WTC11 (cell line): ENCODE data around the gene ABCB10. TPM values are rescaled to one million over a fixed set of nuclear protein-coding genes. Genes with fewer than 3 reads are reported as not detected.

Experiments used
- ATAC-seq: fragments of 200-7000 bp; cut with Tn5 transposase; 2 replicates; pipeline ENCODE4 v1.10.0; 2021; ENCODE audit warnings: mild to moderate bottlenecking, moderate library complexity
- CTCF ChIA-PET: fragments of 300-600 bp; sonication (Branson Sonifier 250); formaldehyde crosslinking; loops from one replicate; lab custom pipeline; 2021; ENCODE audit warnings: antibody characterized with exemption; lab: Charles Lee
- POLR2A ChIA-PET: fragments of 350-600 bp; sonication (Branson Sonifier 250); formaldehyde crosslinking; loops from one replicate; lab custom pipeline; 2021; ENCODE audit warnings: antibody characterized with exemption; lab: Charles Lee
- DNase-seq: peaks from one replicate; pipeline ENCODE4 v3.0.0; 2021; ENCODE audit warnings: low spot score
- H3K27ac Mint-ChIP-seq: 2 replicates; pipeline ENCODE4 v1.8.0; 2021; ENCODE audit warnings: mixed read lengths
- H3K27me3 Mint-ChIP-seq: 2 replicates; pipeline ENCODE4 v1.8.0; 2021; ENCODE audit warnings: low read depth, mild to moderate bottlenecking, moderate library complexity, mixed read lengths
- H3K36me3 Mint-ChIP-seq: 2 replicates; pipeline ENCODE4 v1.8.0; 2021; ENCODE audit warnings: mixed read lengths
- H3K4me1 Mint-ChIP-seq: 2 replicates; pipeline ENCODE4 v1.8.0; 2022; ENCODE audit warnings: mixed read lengths
- H3K4me3 Mint-ChIP-seq: 2 replicates; pipeline ENCODE4 v1.8.0; 2021; ENCODE audit warnings: mild to moderate bottlenecking, moderate library complexity, mixed read lengths
- H3K9me3 Mint-ChIP-seq: 2 replicates; pipeline ENCODE4 v1.8.0; 2021; ENCODE audit warnings: mixed read lengths
- AFF4 ChIP-seq: sonication (generic); formaldehyde crosslinking; IDR thresholded peaks from 2 replicates; pipeline ENCODE4 v1.8.1; 2023; ENCODE audit warnings: mild to moderate bottlenecking, missing genetic modification reagents, borderline replicate concordance
- ATF1 ChIP-seq: sonication (generic); formaldehyde crosslinking; IDR thresholded peaks from 2 replicates; pipeline ENCODE4 v1.8.1; 2023; ENCODE audit warnings: mild to moderate bottlenecking, moderate library complexity, missing genetic modification reagents
- ATF3 ChIP-seq: sonication (generic); formaldehyde crosslinking; conservative IDR thresholded peaks from 2 replicates; pipeline ENCODE4 v1.8.1; 2022; ENCODE audit warnings: mild to moderate bottlenecking, missing genetic modification reagents
- ESRRA ChIP-seq: sonication (generic); formaldehyde crosslinking; IDR thresholded peaks from 2 replicates; pipeline ENCODE4 v1.8.1; 2022; ENCODE audit warnings: mild to moderate bottlenecking, missing genetic modification reagents, borderline replicate concordance
- GRHL2 ChIP-seq: fragments of 250-450 bp; sonication (Bioruptor Pico); IDR thresholded peaks from 2 replicates; pipeline ENCODE4 v1.8.0; 2022; ENCODE audit warnings: mild to moderate bottlenecking, moderate library complexity; ENCODE audit not compliant: insufficient replicate concordance, severe bottlenecking
- HMGA2 ChIP-seq: fragments of 250-450 bp; sonication (Bioruptor Pico); IDR thresholded peaks from 2 replicates; pipeline ENCODE4 v1.4.0; 2021; ENCODE audit warnings: mild to moderate bottlenecking, moderate library complexity
- JAZF1 ChIP-seq: fragments of 250-450 bp; sonication (Bioruptor Pico); IDR thresholded peaks from 2 replicates; pipeline ENCODE4 v1.9.0; 2021; ENCODE audit warnings: moderate library complexity, mild to moderate bottlenecking, inconsistent platforms
- JUN ChIP-seq: sonication (generic); formaldehyde crosslinking; IDR thresholded peaks from 2 replicates; pipeline ENCODE4 v1.8.0; 2023; ENCODE audit warnings: mild to moderate bottlenecking, missing genetic modification reagents
- NFATC4 ChIP-seq: fragments of 250-450 bp; sonication (Bioruptor Pico); IDR thresholded peaks from 2 replicates; pipeline ENCODE4 v1.9.0; 2021; ENCODE audit warnings: mild to moderate bottlenecking
- SMAD4 ChIP-seq: sonication (generic); formaldehyde crosslinking; IDR thresholded peaks from 2 replicates; pipeline ENCODE4 v1.8.0; 2022; ENCODE audit warnings: mild to moderate bottlenecking, missing genetic modification reagents
- TCF7 ChIP-seq: sonication (generic); formaldehyde crosslinking; IDR thresholded peaks from 2 replicates; pipeline ENCODE4 v1.8.0; 2022; ENCODE audit warnings: mild to moderate bottlenecking, low read depth, missing genetic modification reagents, moderate library complexity
- TP53 ChIP-seq: sonication (generic); formaldehyde crosslinking; IDR thresholded peaks from 2 replicates; pipeline ENCODE4 v1.8.1; 2023; ENCODE audit warnings: mild to moderate bottlenecking, missing genetic modification reagents
- ZBTB21 ChIP-seq: sonication (generic); formaldehyde crosslinking; IDR thresholded peaks from 2 replicates; pipeline ENCODE4 v1.8.1; 2023; ENCODE audit warnings: mild to moderate bottlenecking, missing genetic modification reagents, borderline replicate concordance
- ZNF219 ChIP-seq: sonication (generic); formaldehyde crosslinking; IDR thresholded peaks from 2 replicates; pipeline ENCODE4 v1.8.0; 2023; ENCODE audit warnings: missing genetic modification reagents, mild to moderate bottlenecking, borderline replicate concordance
- ZNF396 ChIP-seq: fragments of 250-450 bp; sonication (Bioruptor Pico); IDR thresholded peaks from 2 replicates; pipeline ENCODE4 v1.8.0; 2021; ENCODE audit warnings: mild to moderate bottlenecking, moderate library complexity, borderline replicate concordance
- ZNF416 ChIP-seq: fragments of 250-450 bp; sonication (Bioruptor Pico); IDR thresholded peaks from 2 replicates; pipeline ENCODE4 v1.9.0; 2021; ENCODE audit warnings: mild to moderate bottlenecking, inconsistent platforms
- total RNA-seq: library from RNA; stranded (reverse); gene quantifications from 3 replicates; pipeline ENCODE4 v1.2.3, GENCODE V29; 2021
- TF ChIP-seq, protein P1 (sequence below): sonication (generic); formaldehyde crosslinking; IDR thresholded peaks from 2 replicates; pipeline ENCODE4 v1.8.1; 2023; ENCODE audit warnings: mild to moderate bottlenecking, missing genetic modification reagents
- TF ChIP-seq, protein P2 (sequence below): sonication (generic); formaldehyde crosslinking; IDR thresholded peaks from 2 replicates; pipeline ENCODE4 v1.8.0; 2023; ENCODE audit warnings: missing genetic modification reagents
- TF ChIP-seq, protein P3 (sequence below): sonication (generic); formaldehyde crosslinking; IDR thresholded peaks from 2 replicates; pipeline ENCODE4 v1.8.1; 2023; ENCODE audit warnings: mild to moderate bottlenecking, moderate library complexity, missing genetic modification reagents

Gene ABCB10
- total RNA-seq, 1 experiment from 2014 or later: 11.0 TPM

- ATAC-seq (no peak), DNase-seq (no peak)
- peaks cover 15% of the 10 kb centered on the region for H3K4me1 Mint-ChIP-seq
- no peak overlapping the region for H3K27ac Mint-ChIP-seq
- H3K27me3 Mint-ChIP-seq: no peaks in the 10 kb centered on the region; the same call in 1 of the 2 replicates
- POLR2A ChIA-PET: no interaction called here
- TF ChIP-seq JAZF1 (CRISPR knock-in tag) (no peak), JUN (CRISPR knock-in tag) (no peak), ZNF219 (CRISPR knock-in tag) (no peak), GRHL2 (CRISPR knock-in tag) (no peak), AFF4 (CRISPR knock-in tag) (no peak), ZBTB21 (CRISPR knock-in tag) (no peak), ATF1 (CRISPR knock-in tag) (no peak), ZNF396 (CRISPR knock-in tag) (no peak), ATF3 (no peak), NFATC4 (CRISPR knock-in tag) (no peak), HMGA2 (CRISPR knock-in tag) (no peak), ESRRA (CRISPR knock-in tag) (no peak), TP53 (no peak), TCF7 (CRISPR knock-in tag) (no peak), ZNF416 (CRISPR knock-in tag) (no peak), SMAD4 (no peak)
- TF ChIP-seq, protein P1, sequence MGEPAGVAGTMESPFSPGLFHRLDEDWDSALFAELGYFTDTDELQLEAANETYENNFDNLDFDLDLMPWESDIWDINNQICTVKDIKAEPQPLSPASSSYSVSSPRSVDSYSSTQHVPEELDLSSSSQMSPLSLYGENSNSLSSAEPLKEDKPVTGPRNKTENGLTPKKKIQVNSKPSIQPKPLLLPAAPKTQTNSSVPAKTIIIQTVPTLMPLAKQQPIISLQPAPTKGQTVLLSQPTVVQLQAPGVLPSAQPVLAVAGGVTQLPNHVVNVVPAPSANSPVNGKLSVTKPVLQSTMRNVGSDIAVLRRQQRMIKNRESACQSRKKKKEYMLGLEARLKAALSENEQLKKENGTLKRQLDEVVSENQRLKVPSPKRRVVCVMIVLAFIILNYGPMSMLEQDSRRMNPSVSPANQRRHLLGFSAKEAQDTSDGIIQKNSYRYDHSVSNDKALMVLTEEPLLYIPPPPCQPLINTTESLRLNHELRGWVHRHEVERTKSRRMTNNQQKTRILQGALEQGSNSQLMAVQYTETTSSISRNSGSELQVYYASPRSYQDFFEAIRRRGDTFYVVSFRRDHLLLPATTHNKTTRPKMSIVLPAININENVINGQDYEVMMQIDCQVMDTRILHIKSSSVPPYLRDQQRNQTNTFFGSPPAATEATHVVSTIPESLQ (CRISPR knock-in tag): no peak
- TF ChIP-seq, protein P2, sequence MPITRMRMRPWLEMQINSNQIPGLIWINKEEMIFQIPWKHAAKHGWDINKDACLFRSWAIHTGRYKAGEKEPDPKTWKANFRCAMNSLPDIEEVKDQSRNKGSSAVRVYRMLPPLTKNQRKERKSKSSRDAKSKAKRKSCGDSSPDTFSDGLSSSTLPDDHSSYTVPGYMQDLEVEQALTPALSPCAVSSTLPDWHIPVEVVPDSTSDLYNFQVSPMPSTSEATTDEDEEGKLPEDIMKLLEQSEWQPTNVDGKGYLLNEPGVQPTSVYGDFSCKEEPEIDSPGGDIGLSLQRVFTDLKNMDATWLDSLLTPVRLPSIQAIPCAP (CRISPR knock-in tag): no peak
- TF ChIP-seq, protein P3, sequence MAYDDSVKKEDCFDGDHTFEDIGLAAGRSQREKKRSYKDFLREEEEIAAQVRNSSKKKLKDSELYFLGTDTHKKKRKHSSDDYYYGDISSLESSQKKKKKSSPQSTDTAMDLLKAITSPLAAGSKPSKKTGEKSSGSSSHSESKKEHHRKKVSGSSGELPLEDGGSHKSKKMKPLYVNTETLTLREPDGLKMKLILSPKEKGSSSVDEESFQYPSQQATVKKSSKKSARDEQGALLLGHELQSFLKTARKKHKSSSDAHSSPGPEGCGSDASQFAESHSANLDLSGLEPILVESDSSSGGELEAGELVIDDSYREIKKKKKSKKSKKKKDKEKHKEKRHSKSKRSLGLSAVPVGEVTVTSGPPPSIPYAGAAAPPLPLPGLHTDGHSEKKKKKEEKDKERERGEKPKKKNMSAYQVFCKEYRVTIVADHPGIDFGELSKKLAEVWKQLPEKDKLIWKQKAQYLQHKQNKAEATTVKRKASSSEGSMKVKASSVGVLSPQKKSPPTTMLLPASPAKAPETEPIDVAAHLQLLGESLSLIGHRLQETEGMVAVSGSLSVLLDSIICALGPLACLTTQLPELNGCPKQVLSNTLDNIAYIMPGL (CRISPR knock-in tag): no peak
- H3K4me3 Mint-ChIP-seq: no peak overlapping the region
- H3K36me3 Mint-ChIP-seq: no peaks in the 10 kb centered on the region
- CTCF ChIA-PET: interaction anchor here (2.1 kb wide), 1 partner anchor 9 kb away, joined by 6 read pairs; the partner anchor contains the start of gene ABCB10
- H3K9me3 Mint-ChIP-seq: no peaks in the 10 kb centered on the region
Measured at GRCh38 chr1:229567109-229567868, 8.8 kb upstream of the ABCB10 start.
